HepG2 (cell line): Measurements from ENCODE around the gene SYNGR4. TPM values are rescaled to one million over a fixed set of nuclear protein-coding genes. Genes with fewer than 3 reads are reported as not detected.

Experiments used
- ATAC-seq: fragments of 200-7000 bp; cut with Tn5 transposase; 3 replicates; pipeline ENCODE4 v1.9.1; 2020; ENCODE audit warnings: mild to moderate bottlenecking, moderate library complexity
- BruUV-seq: library from RNA; stranded (reverse); fragments of 400-500 nt; replicated peaks from 2 replicates; lab custom pipeline; 2021; lab: Mats Ljungman, UMichigan
- CTCF ChIA-PET: fragments of 300-600 bp; formaldehyde crosslinking; extraction: SDS; loops from one replicate; lab custom pipeline; 2021; ENCODE audit warnings: low total read pairs, inconsistent platforms, low intra/inter-chr PET ratio; lab: Yijun Ruan, JAX
- POLR2A ChIA-PET: fragments of 350-600 bp; sonication (Branson Sonifier 250); formaldehyde crosslinking; loops from one replicate; lab custom pipeline; 2020; ENCODE audit warnings: antibody characterized with exemption, inconsistent platforms; lab: Yijun Ruan, JAX
- DNase-seq: peaks from one replicate; pipeline ENCODE4 v3.0.0-alpha.2; 2015; ENCODE audit warnings: low spot score
- FAIRE-seq: peaks from 3 replicates; lab custom pipeline; 2011; peaks lifted over from hg19 to GRCh38; lab: Jason Lieb, UNC
- H2AFZ ChIP-seq: one replicate; pipeline ENCODE4 v1.6.1; 2011; ENCODE audit warnings: low read length, inconsistent platforms
- H3K27ac ChIP-seq: fragments of 300-600 bp; 3 replicates; pipeline ENCODE4 v1.8.0; 2011; ENCODE audit warnings: mixed run types, mild to moderate bottlenecking, mixed read lengths, low read length, inconsistent platforms; ENCODE audit not compliant: insufficient read depth; ENCODE audit errors: extremely low read length
- H3K27me3 ChIP-seq, 2 experiments: fragments of 200-600 bp in 1 of 2; 2 replicates in 1 of 2; 3 replicates in 1 of 2; pipeline versions ENCODE4 v1.6.0 to v1.8.0; 2011; ENCODE audit warnings: low read length in 2 of 2, mild to moderate bottlenecking in 2 of 2, moderate library complexity in 2 of 2, inconsistent platforms in 1 of 2; ENCODE audit not compliant: insufficient read depth in 2 of 2, control insufficient read depth in 1 of 2
- H3K36me3 ChIP-seq, 2 experiments: fragments of 200-600 bp in 1 of 2; replicated peaks in 1 of 2; 2 replicates in 1 of 2; 3 replicates in 1 of 2; pipeline versions ENCODE4 v1.5.1 to v1.8.0; 2011; ENCODE audit warnings: low read length in 2 of 2, inconsistent platforms in 1 of 2; ENCODE audit not compliant: insufficient read depth in 2 of 2, control insufficient read depth in 1 of 2
- H3K4me1 ChIP-seq: 2 replicates; pipeline ENCODE4 v1.5.1; 2012; ENCODE audit warnings: low read length, inconsistent platforms; ENCODE audit not compliant: insufficient read depth
- H3K4me2 ChIP-seq: 2 replicates; pipeline ENCODE4 v1.6.0; 2011; ENCODE audit warnings: low read depth, low read length, inconsistent platforms
- H3K4me3 ChIP-seq, 3 experiments: fragments of 200-600 bp in 1 of 3; sonication (generic), shearing (Covaris generic) in 1 of 3; replicated peaks in 1 of 3; 2 replicates each; pipeline ENCODE4 v1.5.1; 2011 to 2016; ENCODE audit warnings: low read length in 3 of 3, inconsistent platforms in 2 of 3, low read depth in 2 of 3, mild to moderate bottlenecking in 2 of 3, control low read depth in 1 of 3, mixed read lengths in 1 of 3; ENCODE audit not compliant: insufficient read depth in 1 of 3
- H3K79me2 ChIP-seq: one replicate; pipeline ENCODE4 v1.6.1; 2011; ENCODE audit warnings: low read length, inconsistent platforms; ENCODE audit not compliant: insufficient read depth
- H3K9ac ChIP-seq: 2 replicates; pipeline ENCODE4 v1.6.0; 2011; ENCODE audit warnings: mild to moderate bottlenecking, low read depth, low read length, inconsistent platforms; ENCODE audit not compliant: insufficient read depth
- H3K9me3 ChIP-seq: 2 replicates; pipeline ENCODE4 v1.5.1; 2012; ENCODE audit warnings: mild to moderate bottlenecking, low read length
- H4K20me1 ChIP-seq: 2 replicates; pipeline ENCODE4 v1.6.0; 2011; ENCODE audit warnings: inconsistent platforms, mild to moderate bottlenecking, low read length, moderate library complexity; ENCODE audit not compliant: insufficient read depth
- AKNA ChIP-seq: sonication (generic); formaldehyde crosslinking; IDR thresholded peaks from 2 replicates; pipeline ENCODE4 v1.4.0; 2020; ENCODE audit warnings: missing genetic modification reagents, borderline replicate concordance
- DBP ChIP-seq: sonication (generic); formaldehyde crosslinking; IDR thresholded peaks from 2 replicates; pipeline ENCODE4 v1.4.0; 2020; ENCODE audit warnings: missing genetic modification reagents; ENCODE audit errors: not compliant biosample characterization
- HNF1B ChIP-seq: sonication (generic); formaldehyde crosslinking; IDR thresholded peaks from 2 replicates; pipeline ENCODE4 v1.5.1; 2020; ENCODE audit warnings: mild to moderate bottlenecking, moderate library complexity, missing genetic modification reagents
- KDM3A ChIP-seq: IDR thresholded peaks from 2 replicates; pipeline ENCODE4 v1.6.1; 2018; ENCODE audit warnings: low read depth, missing compliant biosample characterization
- MTERF4 ChIP-seq: sonication (generic); formaldehyde crosslinking; IDR thresholded peaks from 2 replicates; pipeline ENCODE4 v1.8.0; 2023; ENCODE audit warnings: mild to moderate bottlenecking, missing genetic modification reagents
- PAX8 ChIP-seq: sonication (generic); formaldehyde crosslinking; IDR thresholded peaks from 2 replicates; pipeline ENCODE4 v1.8.0; 2022; ENCODE audit warnings: mild to moderate bottlenecking, missing genetic modification reagents, borderline replicate concordance
- POLR2G ChIP-seq: fragments of 200-400 bp; formaldehyde crosslinking; IDR thresholded peaks from 2 replicates; pipeline ENCODE4 v1.6.1; 2018; ENCODE audit warnings: mild to moderate bottlenecking, low read depth, low read length, moderate library complexity
- U2AF2 ChIP-seq: fragments of 200-400 bp; formaldehyde crosslinking; IDR thresholded peaks from 2 replicates; pipeline ENCODE4 v1.6.1; 2017; ENCODE audit warnings: low read depth, mild to moderate bottlenecking, low read length
- ZNF557 ChIP-seq: sonication (generic); formaldehyde crosslinking; IDR thresholded peaks from 2 replicates; pipeline ENCODE4 v1.4.0; 2020; ENCODE audit warnings: missing genetic modification reagents
- ZNF660 ChIP-seq: sonication (generic); formaldehyde crosslinking; IDR thresholded peaks from 2 replicates; pipeline ENCODE4 v1.5.1; 2020; ENCODE audit warnings: mild to moderate bottlenecking, low read depth, missing genetic modification reagents, borderline replicate concordance
- ZSCAN22 ChIP-seq: sonication (generic); formaldehyde crosslinking; IDR thresholded peaks from 2 replicates; pipeline ENCODE4 v1.4.0; 2020; ENCODE audit warnings: mild to moderate bottlenecking, missing genetic modification reagents
- ZSCAN31 ChIP-seq: sonication (generic); formaldehyde crosslinking; IDR thresholded peaks from 2 replicates; pipeline ENCODE4 v1.5.0; 2020; ENCODE audit warnings: low read depth, mild to moderate bottlenecking, missing genetic modification reagents
- WGBS: methylation state at CpG from one replicate; pipeline ENCODE4 v1.1.6; 2017; ENCODE audit warnings: low lambda C conversion rate; 5-methylcytosine and 5-hydroxymethylcytosine counted together
- in situ Hi-C: cut with HindIII; loops from 2 replicates; pipeline ENCODE4 v1.10.0; 2017; ENCODE audit warnings: low pct_unique_long_range_greater_than_20kb; ENCODE audit not compliant: extremely low pct_ligation_motif_present
- intact Hi-C: fragments of 100-400 bp; cut with micrococcal nuclease; formaldehyde crosslinking; loops from one replicate; pipeline ENCODE4 v1.10.0; 2022; ENCODE audit not compliant: unreplicated experiment
- polyA plus RNA-seq, 8 experiments: library from polyadenylated mRNA; depleted of rRNA in 3 of 8; stranded (reverse) in 7 of 8; unstranded in 1 of 8; fragments of >200 nt; fragmentation: Illumina TruSeq in 4 of 8; extraction: Trizol in 4 of 8; gene quantifications; 2 replicates each; pipeline versions ENCODE4 v1.2.1 to v1.2.3, GENCODE V29; 2011 to 2016; ENCODE audit warnings: low read depth in 4 of 8, missing spikeins in 1 of 8, mixed read lengths in 1 of 8; ENCODE audit not compliant: insufficient read depth in 1 of 8
- total RNA-seq, 5 experiments: library from RNA; depleted of rRNA; stranded (reverse); fragments of >200 nt; fragmentation: Illumina TruSeq; extraction: Trizol; gene quantifications; 2 replicates each; pipeline ENCODE4 v1.2.3, GENCODE V29; 2016; ENCODE audit warnings: low read depth in 1 of 5
- TF ChIP-seq, protein P1 (sequence below): sonication (generic); formaldehyde crosslinking; IDR thresholded peaks from 2 replicates; pipeline ENCODE4 v1.4.0; 2020; ENCODE audit warnings: missing genetic modification reagents, mild to moderate bottlenecking, borderline replicate concordance

Gene SYNGR4
- total and polyA plus RNA-seq, 2 of the 13 experiments (the other 11 are each of a cell fraction or from before 2014, with no cell fraction given), result not detected

DNA sequence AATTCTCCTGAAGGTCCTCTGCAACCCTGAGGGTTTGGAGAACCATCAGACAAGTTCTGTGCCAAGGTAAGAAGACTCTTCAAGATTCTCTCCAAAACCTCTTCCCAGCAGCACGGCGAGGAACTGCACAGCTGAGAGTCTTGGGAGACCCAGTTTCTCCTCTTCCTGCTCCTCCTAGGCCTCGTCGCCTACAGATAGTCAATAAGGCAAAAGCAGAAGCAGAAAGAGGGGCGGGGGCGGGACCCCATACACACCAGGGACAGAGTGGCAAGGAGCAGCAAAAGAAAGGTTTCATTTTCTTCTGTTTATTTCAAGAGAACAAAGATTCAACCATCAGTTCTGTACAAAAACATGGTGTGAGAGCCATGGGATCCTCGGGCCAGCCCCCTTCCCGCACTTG is 18.1 kb downstream of the SYNGR4 start:
- H3K4me1 ChIP-seq, result no peaks in the 10 kb centered on the region
- WGBS, result 100% methylated on average over 8 of the region's 8 CpGs
- H3K27ac ChIP-seq, result no peak overlapping the region
- ATAC-seq (no peak), FAIRE-seq (no peak), DNase-seq (no peak)
- H3K9me3 ChIP-seq, result no peaks in the 10 kb centered on the region
- H3K4me3 ChIP-seq, result no peak overlapping the region
- intact Hi-C loops (no loop called here), in situ Hi-C loops (no loop called here)
- H3K79me2 ChIP-seq, result no peaks in the 10 kb centered on the region
- no peak overlapping the region for H3K9ac ChIP-seq
- no peak overlapping the region for H2AFZ ChIP-seq
- no peaks in the 10 kb centered on the region for H4K20me1 ChIP-seq
- H3K27me3 ChIP-seq, result no peaks in the 10 kb centered on the region
- no peak overlapping the region for H3K4me2 ChIP-seq
- BruUV-seq, result no TSS peak
- POLR2A ChIA-PET, result no interaction called here
- H3K36me3 ChIP-seq, result peaks cover 23 to 34% of the 10 kb centered on the region in 2 experiments
- CTCF ChIA-PET, result interaction anchor here (0.9 kb wide), 1 partner anchor 31 kb away, joined by 3 read pairs; no protein-coding TSS in a partner anchor
- TF ChIP-seq ZNF557 (CRISPR knock-in tag) (no peak), AKNA (CRISPR knock-in tag) (no peak), ZNF660 (CRISPR knock-in tag) (no peak), PAX8 (no peak), DBP (no peak), MTERF4 (CRISPR knock-in tag) (no peak), ZSCAN31 (CRISPR knock-in tag) (no peak), KDM3A (CRISPR knock-in tag) (no peak), U2AF2 (no peak), ZSCAN22 (CRISPR knock-in tag) (no peak), POLR2G (no peak), HNF1B (CRISPR knock-in tag) (no peak)
- TF ChIP-seq, protein P1, sequence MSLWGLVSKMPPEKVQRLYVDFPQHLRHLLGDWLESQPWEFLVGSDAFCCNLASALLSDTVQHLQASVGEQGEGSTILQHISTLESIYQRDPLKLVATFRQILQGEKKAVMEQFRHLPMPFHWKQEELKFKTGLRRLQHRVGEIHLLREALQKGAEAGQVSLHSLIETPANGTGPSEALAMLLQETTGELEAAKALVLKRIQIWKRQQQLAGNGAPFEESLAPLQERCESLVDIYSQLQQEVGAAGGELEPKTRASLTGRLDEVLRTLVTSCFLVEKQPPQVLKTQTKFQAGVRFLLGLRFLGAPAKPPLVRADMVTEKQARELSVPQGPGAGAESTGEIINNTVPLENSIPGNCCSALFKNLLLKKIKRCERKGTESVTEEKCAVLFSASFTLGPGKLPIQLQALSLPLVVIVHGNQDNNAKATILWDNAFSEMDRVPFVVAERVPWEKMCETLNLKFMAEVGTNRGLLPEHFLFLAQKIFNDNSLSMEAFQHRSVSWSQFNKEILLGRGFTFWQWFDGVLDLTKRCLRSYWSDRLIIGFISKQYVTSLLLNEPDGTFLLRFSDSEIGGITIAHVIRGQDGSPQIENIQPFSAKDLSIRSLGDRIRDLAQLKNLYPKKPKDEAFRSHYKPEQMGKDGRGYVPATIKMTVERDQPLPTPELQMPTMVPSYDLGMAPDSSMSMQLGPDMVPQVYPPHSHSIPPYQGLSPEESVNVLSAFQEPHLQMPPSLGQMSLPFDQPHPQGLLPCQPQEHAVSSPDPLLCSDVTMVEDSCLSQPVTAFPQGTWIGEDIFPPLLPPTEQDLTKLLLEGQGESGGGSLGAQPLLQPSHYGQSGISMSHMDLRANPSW (CRISPR knock-in tag), result no peak
